ENCODE data around the gene CD96. TPM values are rescaled to one million over a fixed set of nuclear protein-coding genes. Genes with fewer than 3 reads are reported as not detected.
"Not testable (repeated sequence)": the region's sequence is repeated elsewhere in the genome, so short reads cannot be mapped to it uniquely, and the experiment has no call there.

The CD96 gene
- total RNA-seq, 1 donor from 2014 or later, result 0.32 TPM

DNA sequence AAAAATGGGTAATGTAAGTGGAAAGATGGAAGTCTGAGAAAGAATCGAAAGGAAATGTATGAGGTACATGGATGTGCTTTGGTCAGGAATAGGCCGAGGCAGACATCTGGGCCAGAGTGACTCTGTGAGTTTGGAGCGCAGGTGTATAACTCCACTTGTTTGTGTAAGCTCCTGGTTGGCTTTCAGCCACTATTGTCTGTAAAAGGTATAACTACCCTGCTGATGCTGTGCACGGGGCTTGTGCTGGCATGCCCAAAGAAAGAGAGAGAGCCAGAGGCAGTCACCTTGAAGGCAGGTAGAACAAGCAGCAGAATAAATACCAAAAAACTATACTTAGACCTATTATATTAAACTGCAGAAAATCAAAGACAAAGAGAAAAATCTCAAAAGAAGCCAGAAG lies 32.7 kb upstream of the CD96 start:
- no peak overlapping the region for H3K27ac ChIP-seq
- no peaks in the 10 kb centered on the region for H3K4me1 ChIP-seq
- H3K27me3 ChIP-seq, result no peaks in the 10 kb centered on the region
- DNase-seq (ENCODE audit: low spot score in 2 of 2), result no peak
- H3K9me3 ChIP-seq, result no peaks in the 10 kb centered on the region
- TF ChIP-seq, protein P1, sequence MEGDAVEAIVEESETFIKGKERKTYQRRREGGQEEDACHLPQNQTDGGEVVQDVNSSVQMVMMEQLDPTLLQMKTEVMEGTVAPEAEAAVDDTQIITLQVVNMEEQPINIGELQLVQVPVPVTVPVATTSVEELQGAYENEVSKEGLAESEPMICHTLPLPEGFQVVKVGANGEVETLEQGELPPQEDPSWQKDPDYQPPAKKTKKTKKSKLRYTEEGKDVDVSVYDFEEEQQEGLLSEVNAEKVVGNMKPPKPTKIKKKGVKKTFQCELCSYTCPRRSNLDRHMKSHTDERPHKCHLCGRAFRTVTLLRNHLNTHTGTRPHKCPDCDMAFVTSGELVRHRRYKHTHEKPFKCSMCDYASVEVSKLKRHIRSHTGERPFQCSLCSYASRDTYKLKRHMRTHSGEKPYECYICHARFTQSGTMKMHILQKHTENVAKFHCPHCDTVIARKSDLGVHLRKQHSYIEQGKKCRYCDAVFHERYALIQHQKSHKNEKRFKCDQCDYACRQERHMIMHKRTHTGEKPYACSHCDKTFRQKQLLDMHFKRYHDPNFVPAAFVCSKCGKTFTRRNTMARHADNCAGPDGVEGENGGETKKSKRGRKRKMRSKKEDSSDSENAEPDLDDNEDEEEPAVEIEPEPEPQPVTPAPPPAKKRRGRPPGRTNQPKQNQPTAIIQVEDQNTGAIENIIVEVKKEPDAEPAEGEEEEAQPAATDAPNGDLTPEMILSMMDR (IDR thresholded peaks at IDR 0.05), result no peak
- H3K4me3 ChIP-seq, result no peak overlapping the region
- intact Hi-C loops (cut with DNase I), result no loop called here
- no peaks in the 10 kb centered on the region for H3K36me3 ChIP-seq

DNA sequence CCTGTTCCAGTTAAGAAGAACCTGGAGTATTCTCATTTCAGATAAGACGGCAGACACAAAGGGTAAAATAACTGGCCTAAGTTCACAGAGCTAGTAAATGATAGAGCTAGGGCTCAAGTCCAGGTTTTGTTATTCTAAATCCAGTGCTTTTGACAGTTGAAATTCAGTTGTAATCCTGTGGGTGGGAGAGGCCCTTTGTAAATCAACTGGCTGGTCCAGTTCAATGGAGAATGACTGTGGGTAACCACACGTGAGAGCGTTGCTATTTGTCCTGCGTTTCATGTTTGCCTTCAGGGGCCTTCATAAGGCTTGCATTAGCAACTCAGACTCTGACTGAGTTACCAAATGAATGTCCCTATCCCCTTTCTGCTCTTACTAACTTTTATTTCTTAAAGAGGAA lies 24.2 kb upstream of the CD96 start:
- no peak overlapping the region for H3K4me3 ChIP-seq
- no peaks in the 10 kb centered on the region for H3K27me3 ChIP-seq
- intact Hi-C loops (cut with DNase I), result no loop called here
- no peak overlapping the region for H3K27ac ChIP-seq
- no peaks in the 10 kb centered on the region for H3K36me3 ChIP-seq
- no peak for DNase-seq (ENCODE audit: low spot score in 2 of 2)
- no peaks in the 10 kb centered on the region for H3K4me1 ChIP-seq
- TF ChIP-seq, protein P1 (IDR thresholded peaks at IDR 0.05), result no peak
- no peaks in the 10 kb centered on the region for H3K9me3 ChIP-seq

GRCh38 chr3:111519178-111519855 lies 22.7 kb upstream of the CD96 start:
- no peak overlapping the region for H3K4me3 ChIP-seq
- TF ChIP-seq, protein P1 (IDR thresholded peaks at IDR 0.05), result no peak
- no peaks in the 10 kb centered on the region for H3K36me3 ChIP-seq
- H3K4me1 ChIP-seq, result no peaks in the 10 kb centered on the region
- H3K27me3 ChIP-seq, result no peaks in the 10 kb centered on the region
- H3K27ac ChIP-seq, result no peak overlapping the region
- H3K9me3 ChIP-seq, result no peaks in the 10 kb centered on the region
- no peak for DNase-seq (ENCODE audit: low spot score in 2 of 2)
- intact Hi-C loops (cut with DNase I), result no loop called here

DNA sequence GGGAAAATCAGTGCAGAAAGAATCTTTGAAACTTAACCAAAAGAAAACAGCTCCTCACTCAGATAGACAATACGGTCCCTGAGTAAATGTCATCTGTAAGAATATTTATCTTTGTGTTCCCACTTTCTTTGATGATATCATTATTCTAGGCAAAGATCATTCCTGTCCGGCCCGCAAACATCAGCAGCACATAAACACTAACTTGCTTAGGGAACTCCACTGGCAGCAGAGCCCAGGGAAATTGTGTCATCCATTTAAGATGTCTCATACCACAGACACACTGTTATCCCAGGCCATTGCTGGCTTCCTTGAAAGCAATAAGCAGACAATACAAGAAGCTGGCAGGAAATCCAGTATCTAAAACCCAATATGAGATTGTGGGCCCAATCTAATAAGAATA lies 20.1 kb upstream of the CD96 start:
- no peak overlapping the region for H3K4me3 ChIP-seq
- no peak overlapping the region for H3K27ac ChIP-seq
- no peaks in the 10 kb centered on the region for H3K27me3 ChIP-seq
- no peaks in the 10 kb centered on the region for H3K9me3 ChIP-seq
- DNase-seq (ENCODE audit: low spot score in 2 of 2), result no peak
- H3K36me3 ChIP-seq, result no peaks in the 10 kb centered on the region
- intact Hi-C loops (cut with DNase I), result no loop called here
- TF ChIP-seq, protein P1 (IDR thresholded peaks at IDR 0.05), result no peak
- no peaks in the 10 kb centered on the region for H3K4me1 ChIP-seq

DNA sequence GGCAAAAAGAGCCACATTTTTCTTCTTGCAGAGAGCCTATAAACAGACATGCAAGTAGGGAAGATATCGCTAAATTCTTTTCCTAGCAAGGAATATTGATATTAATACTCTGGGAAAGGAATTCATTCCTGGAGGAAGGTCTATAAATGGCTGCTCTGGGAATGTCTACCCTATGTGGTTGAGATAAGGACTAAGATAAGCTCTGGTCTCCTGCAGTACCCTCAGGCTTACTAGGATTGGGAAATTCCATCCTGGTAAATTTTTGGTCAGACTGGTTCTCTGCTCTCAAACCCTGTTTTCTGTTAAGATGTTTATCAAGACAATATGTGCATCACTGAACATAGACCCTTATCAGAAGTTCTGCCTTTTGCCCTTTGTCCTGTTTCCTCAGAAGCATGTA lies 17.5 kb upstream of the CD96 start:
- H3K9me3 ChIP-seq; DNase-seq (ENCODE audit: low spot score in 2 of 2); H3K4me1 ChIP-seq; intact Hi-C loops (cut with DNase I); H3K4me3 ChIP-seq; H3K36me3 ChIP-seq; H3K27ac ChIP-seq; H3K27me3 ChIP-seq: not testable (repeated sequence)

DNA sequence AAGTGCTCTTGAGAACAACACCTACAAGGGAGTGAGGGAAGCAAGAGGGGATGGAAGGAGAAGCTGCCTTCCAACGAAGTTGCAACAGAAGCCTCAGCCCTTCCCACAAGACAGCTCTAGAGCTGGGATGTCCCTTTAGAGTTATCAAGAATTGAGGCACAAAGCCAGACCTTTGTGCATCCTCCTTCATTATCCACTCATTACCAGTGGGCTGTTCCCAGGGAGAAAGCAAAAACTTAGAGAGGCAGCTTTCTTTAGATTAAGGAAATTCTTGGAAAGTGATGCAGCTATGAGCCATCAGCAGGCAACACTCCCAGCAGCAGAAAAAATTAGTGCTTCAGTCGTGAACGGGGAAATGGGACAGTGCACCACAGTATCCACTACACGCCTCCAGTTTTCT lies 10.6 kb upstream of the CD96 start:
- Histone ChIP-seq H3K4me3 (no peak overlapping the region), H3K9me3 (no peaks in the 10 kb centered on the region)
- DNase-seq (ENCODE audit: low spot score in 2 of 2), result no peak

More for the DNA sequence above, 10.6 kb upstream of the CD96 start:
- Histone ChIP-seq H3K27ac (no peak overlapping the region), H3K4me1 (no peaks in the 10 kb centered on the region), H3K36me3 (no peaks in the 10 kb centered on the region), H3K27me3 (no peaks in the 10 kb centered on the region)
- intact Hi-C loops (cut with DNase I), result no loop called here
- TF ChIP-seq, protein P1 (IDR thresholded peaks at IDR 0.05), result no peak

All from ascending aorta (tissue), 2 donors.